ENCODE data around the gene FAAP100.

GRCh38 chr17:81510785-81511553, 41.2 kb downstream of the FAAP100 start:
- TF ChIP-seq CTCF (IDR thresholded peaks at IDR 0.05 in 4 of 5, conservative IDR thresholded peaks at IDR 0.05 in 1 of 5) = no peak
- no peak for TF ChIP-seq POLR2A (IDR thresholded peaks at IDR 0.05)
